EH (cell line): ENCODE data around the gene PLEKHO2.
"Not testable (repeated sequence)": the region's sequence is repeated elsewhere in the genome, so short reads cannot be mapped to it uniquely, and the experiment has no call there.

Experiments used
- DNase-seq: peaks from one replicate; pipeline ENCODE4 v3.0.0-alpha.2; 2015; ENCODE audit warnings: low read depth

PLEKHO2 gene

GRCh38 chr15:64841344-64842095, at the start of gene PLEKHO2:
Gene PLEKHO2, plus strand, starts transcription at chr15:64841915. Its CDS starts 102 bp downstream, at chr15:64842017.
- peak; percentile 97 for DNase-seq

GRCh38 chr15:64792282-64792681, 49.4 kb upstream of the PLEKHO2 start:
- DNase-seq = no peak

GRCh38 chr15:64795299-64795698, 46.4 kb upstream of the PLEKHO2 start:
- not testable (repeated sequence) for DNase-seq

- not testable (repeated sequence) for DNase-seq
These were observed 45.8 kb upstream of the PLEKHO2 start for GRCh38 chr15:64795921-64796320.

- DNase-seq = not testable (repeated sequence)
These were observed 42.8 kb upstream of the PLEKHO2 start for GRCh38 chr15:64798905-64799304.

DNA sequence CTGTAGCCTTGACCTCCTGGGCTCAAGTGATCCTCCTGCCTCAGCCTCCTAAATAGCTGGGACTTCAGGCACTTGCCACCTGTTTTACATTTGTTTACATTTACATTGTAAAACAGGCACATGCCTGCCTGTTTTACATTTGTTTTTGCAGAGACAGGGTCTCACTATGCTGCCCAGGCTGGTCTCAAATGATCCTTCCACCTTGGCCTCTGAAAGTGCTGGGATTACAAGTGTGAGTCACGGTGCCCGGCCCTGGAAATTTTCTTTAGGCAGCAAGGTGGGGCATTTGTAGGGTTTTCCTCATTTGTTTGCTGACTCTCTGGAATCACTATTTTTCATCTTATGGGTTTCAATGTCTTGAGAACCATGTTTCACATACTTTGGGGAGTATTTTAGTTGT, 41.2 kb upstream of the PLEKHO2 start:
- DNase-seq = no peak

- no peak for DNase-seq
These were observed 38.2 kb upstream of the PLEKHO2 start for GRCh38 chr15:64803526-64803925.

GRCh38 chr15:64804619-64805018, 37.1 kb upstream of the PLEKHO2 start:
- DNase-seq = no peak

GRCh38 chr15:64806509-64806908, 35.2 kb upstream of the PLEKHO2 start:
- no peak for DNase-seq

DNA sequence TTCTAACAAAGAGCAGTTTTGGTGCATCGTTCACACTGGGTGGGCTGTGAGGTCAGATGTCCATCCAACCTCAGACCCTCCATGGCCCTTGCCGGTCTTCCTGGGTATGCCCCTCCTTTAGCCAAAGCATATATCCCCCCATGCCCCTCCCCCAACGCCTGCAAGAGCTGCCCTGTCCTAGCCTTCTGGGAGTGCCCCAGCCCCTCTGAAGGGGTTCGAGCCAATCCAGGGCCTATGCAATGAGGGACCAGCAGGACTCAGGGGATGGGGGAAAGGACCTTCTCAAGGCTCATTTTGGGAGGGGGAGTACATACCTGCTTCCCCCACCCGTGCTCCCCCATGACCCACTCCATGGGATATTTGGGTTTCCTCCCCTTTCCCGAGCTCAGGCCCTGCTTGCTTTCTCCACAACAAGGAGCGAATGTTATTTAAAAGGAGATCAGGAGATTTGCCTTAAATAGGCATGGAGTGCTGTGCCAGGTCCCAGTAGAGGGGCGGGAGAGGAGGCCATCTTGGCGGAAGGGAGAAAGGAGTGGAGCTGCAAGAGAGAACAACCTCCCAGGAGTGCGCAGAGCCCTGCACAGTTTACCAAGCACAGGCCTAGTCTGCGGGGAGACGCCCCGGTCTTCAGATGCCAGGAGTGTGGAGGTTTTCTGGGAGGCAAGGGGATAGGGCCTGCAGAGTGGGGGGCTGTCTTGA, 34.5 kb upstream of the PLEKHO2 start:
- DNase-seq = no peak

DNA sequence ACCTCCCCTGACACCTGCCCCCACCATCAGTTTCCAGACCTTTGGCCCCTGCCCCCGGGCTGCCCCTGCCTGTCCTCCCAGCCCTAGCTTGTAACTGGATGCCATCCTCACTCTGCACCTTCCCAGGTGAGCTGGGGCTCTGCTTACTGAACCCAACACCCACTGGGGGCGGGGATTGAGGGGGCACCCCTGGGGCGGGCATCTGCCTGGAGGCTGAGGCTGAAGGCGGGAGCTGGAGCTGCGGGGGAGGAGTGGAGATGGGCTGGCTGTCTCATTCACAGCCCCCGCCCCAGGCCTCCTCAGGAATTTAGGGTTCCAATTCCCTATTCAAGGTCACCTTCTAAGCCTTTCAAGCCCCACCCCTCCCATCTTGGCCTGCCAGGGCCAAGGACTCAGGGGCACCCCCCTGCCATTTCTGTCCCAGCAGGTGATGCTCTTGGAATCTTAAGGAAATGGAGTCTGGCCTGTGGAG, 33.9 kb upstream of the PLEKHO2 start:
- DNase-seq = no peak

- no peak for DNase-seq
These were observed 32.8 kb upstream of the PLEKHO2 start for GRCh38 chr15:64808785-64809453.

DNA sequence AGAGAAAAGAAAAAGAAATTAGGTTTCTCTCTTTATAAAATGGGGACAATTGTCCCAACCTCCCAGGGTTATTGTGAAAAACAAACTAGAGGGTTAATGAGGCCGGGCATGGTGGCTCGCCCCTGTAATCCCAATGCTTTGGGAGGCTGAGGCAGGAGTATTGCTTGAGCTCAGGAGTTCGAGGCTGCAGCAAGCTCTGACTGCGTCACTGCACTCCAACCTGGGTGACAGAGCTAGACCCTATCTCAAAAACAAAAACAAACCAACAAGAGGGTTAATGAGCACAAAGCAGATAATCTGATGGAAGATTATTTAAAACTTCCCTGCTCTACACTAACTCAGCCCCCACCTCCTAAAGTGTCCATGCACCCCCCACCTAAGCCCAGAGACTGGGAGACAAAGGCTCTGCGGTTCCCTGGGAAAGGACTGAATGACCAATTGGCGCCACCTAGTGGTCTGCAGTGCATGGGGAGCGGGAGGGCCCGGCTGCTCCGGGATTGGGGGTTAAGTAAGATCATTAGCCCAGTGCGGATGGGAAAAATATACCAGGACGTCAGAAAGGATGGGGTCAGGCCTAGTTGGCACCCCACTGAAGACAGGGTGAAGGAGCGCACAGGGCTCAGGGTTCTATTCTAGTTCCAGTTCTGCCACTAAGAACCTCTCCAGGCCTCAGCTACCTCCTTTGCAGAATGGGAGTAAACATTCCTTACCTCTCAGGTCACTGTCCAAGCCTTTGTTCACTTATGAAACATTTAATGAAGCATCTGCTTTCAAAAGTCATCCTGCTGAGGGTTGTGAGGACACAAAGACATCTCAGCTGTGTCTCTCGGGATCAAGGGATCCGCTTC, 31.8 kb upstream of the PLEKHO2 start:
- DNase-seq = peak; percentile 73

DNA sequence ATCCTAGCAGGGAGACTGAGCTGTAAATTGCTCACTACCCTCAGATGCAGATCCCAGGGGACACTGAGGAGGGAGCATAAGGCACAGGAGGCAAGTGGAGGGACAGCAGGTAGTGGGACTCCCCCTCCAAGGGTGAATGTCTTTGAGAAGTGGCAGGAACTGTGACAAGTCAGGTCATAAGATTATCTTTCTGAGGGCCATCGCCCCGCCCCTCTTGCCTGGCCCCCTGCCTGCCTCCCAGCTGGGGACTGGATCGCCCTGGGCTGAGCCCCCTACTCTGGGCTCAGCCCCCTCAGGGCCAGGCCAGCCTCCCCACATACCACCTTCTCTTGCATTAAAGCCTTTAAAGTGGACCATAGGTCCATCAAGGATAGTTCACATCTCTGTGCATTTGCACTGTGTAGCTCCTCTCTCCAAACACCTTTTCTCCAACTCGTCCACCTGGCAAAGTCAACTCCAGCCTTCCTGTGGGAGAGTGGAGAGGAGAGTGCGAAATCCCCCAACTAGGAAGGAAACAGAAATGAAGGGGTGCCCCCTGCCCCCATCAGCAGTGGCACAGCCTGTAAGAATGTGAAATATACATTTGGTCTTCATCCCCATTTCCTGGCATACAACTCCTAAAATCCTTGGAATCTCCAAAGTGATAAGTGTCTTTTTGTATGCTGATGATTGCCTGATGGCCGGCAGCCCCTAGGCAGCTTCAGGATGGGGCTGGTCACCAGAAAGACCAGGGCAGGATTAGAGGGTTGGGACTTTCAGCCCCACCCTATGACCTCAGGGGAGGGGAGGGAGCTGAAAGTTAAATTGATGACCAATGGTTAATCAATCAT, 31.0 kb upstream of the PLEKHO2 start:
- no peak for DNase-seq

- peak; percentile 42 for DNase-seq
These were observed 28.6 kb upstream of the PLEKHO2 start for GRCh38 chr15:64813075-64813474.

GRCh38 chr15:64814283-64814682, 27.4 kb upstream of the PLEKHO2 start:
- not testable (repeated sequence) for DNase-seq

- not testable (repeated sequence) for DNase-seq
These were observed 26.8 kb upstream of the PLEKHO2 start for GRCh38 chr15:64814965-64815364.

DNA sequence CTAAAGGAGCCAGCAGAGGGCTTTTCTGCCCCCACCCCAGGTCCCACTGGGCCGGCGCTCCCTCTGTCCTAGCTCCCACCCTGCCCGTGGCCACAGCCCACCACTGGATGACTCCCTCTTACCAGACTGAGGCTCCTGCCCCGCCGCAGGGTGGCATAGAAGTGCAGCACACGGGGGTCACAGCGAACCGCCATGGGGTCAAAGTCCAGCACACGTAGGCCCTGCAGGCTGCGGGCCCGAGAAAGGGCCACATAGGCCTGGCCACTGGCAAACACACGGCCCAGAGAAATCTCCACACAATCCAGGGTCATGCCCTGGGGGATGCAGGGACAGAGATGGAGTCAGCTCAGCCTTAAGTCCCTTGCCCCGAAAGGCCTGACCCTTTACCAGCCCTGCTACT, 25.3 kb upstream of the PLEKHO2 start:
- no peak for DNase-seq

GRCh38 chr15:64824929-64825430, 16.7 kb upstream of the PLEKHO2 start:
- DNase-seq = no peak

GRCh38 chr15:64825431-64826294, 16.1 kb upstream of the PLEKHO2 start, which contains the start of gene PIF1:
Gene PIF1, minus strand, starts transcription at chr15:64825647. Its CDS starts 1,312 bp downstream, at chr15:64824335.
- peak; percentile 99 for DNase-seq
